GM12878 (cell line): ENCODE results near the gene GLIPR1L1.

ENCODE experiments used
- CTCF ChIP-seq, 3 experiments: IDR thresholded peaks in 2 of 3; conservative IDR thresholded peaks in 1 of 3; 2 replicates each; pipeline ENCODE4 v1.5.1; 2011; ENCODE audit warnings: low read depth in 3 of 3, low read length in 3 of 3, mild to moderate bottlenecking in 3 of 3, control low read depth in 2 of 3, moderate library complexity in 2 of 3, inconsistent platforms in 1 of 3, mixed read lengths in 1 of 3; ENCODE audit not compliant: control insufficient read depth in 2 of 3, insufficient read depth in 1 of 3; ENCODE audit errors: extremely low read depth in 1 of 3
- NFXL1 ChIP-seq: fragments of 450-650 bp; IDR thresholded peaks from 2 replicates; pipeline ENCODE4 v1.6.1; 2017; ENCODE audit warnings: antibody characterized with exemption, mild to moderate bottlenecking, borderline replicate concordance
- TF ChIP-seq, protein P1 (sequence below): IDR thresholded peaks from 2 replicates; pipeline ENCODE4 v1.6.1; 2011; ENCODE audit warnings: borderline replicate concordance, low read depth, mild to moderate bottlenecking, moderate library complexity, mixed read lengths, low read length; ENCODE audit not compliant: insufficient read depth; ENCODE audit errors: extremely low read length

GRCh38 chr12:75389706-75390105, 55.2 kb downstream of the GLIPR1L1 start:
- TF ChIP-seq CTCF (IDR thresholded peaks at IDR 0.05 in 2 of 3, conservative IDR thresholded peaks at IDR 0.05 in 1 of 3; ENCODE audit: control insufficient read depth in 2 of 3, extremely low read depth in 1 of 3, insufficient read depth in 1 of 3, low read depth in 3 of 3, low read length in 3 of 3) (no peak), NFXL1 (no peak)
- TF ChIP-seq, protein P1, sequence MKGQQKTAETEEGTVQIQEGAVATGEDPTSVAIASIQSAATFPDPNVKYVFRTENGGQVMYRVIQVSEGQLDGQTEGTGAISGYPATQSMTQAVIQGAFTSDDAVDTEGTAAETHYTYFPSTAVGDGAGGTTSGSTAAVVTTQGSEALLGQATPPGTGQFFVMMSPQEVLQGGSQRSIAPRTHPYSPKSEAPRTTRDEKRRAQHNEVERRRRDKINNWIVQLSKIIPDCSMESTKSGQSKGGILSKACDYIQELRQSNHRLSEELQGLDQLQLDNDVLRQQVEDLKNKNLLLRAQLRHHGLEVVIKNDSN, result no peak
